Colonic mucosa (tissue), 4 donors: ENCODE results near the gene RASGRF2. TPM values are rescaled to one million over a fixed set of nuclear protein-coding genes. Genes with fewer than 3 reads are reported as not detected.

Source experiments
- DNase-seq: peaks from one replicate; pipeline ENCODE4 v3.0.0-alpha.2; 2020
- H3K27ac ChIP-seq: fragments of 200-600 bp; one replicate; pipeline ENCODE4 v1.8.0; 2021
- H3K27me3 ChIP-seq: fragments of 200-600 bp; one replicate; pipeline ENCODE4 v1.8.0; 2021
- H3K36me3 ChIP-seq: fragments of 200-600 bp; one replicate; pipeline ENCODE4 v1.8.0; 2021
- H3K4me1 ChIP-seq: fragments of 200-600 bp; one replicate; pipeline ENCODE4 v1.8.0; 2021; ENCODE audit warnings: mild to moderate bottlenecking
- H3K4me3 ChIP-seq: fragments of 200-600 bp; one replicate; pipeline ENCODE4 v1.8.0; 2021
- H3K9ac ChIP-seq, 2 donors: one replicate each; pipeline ENCODE4 v1.7.0; 2013; ENCODE audit warnings: control low read depth in 2 of 2, low read depth in 2 of 2, low read length in 2 of 2
- H3K9me3 ChIP-seq: fragments of 200-600 bp; one replicate; pipeline ENCODE4 v1.8.0; 2021
- CTCF ChIP-seq: fragments of 200-600 bp; IDR thresholded peaks from one replicate; pipeline ENCODE4 v1.8.0; 2022; ENCODE audit warnings: antibody characterized with exemption, mild to moderate bottlenecking
- intact Hi-C: fragments of 100-400 bp; cut with DNase I; formaldehyde crosslinking; loops from one replicate; pipeline ENCODE4 v1.14.1; 2022
- total RNA-seq, 2 donors: library from RNA; stranded (reverse); fragmentation: NEBNext Ultra II Directional in 1 of 2; extraction: Animal tissue kit (Norgen Biotek cat#: 25700) in 1 of 2; gene quantifications; one replicate each; pipeline ENCODE4 v1.2.1, GENCODE V29; 2021
- donor health status: healthy.
- donor health status: DM: no; HTN: no; CAD: no.
- donor health status: DM: no; HTN: no; CAD: no.

Gene RASGRF2
- total RNA-seq, 2 donors from 2014 or later: 2.8 to 3.5 TPM

- no peaks in the 10 kb centered on the region for H3K4me1 ChIP-seq
- H3K9me3 ChIP-seq: no peaks in the 10 kb centered on the region
- H3K27me3 ChIP-seq: no peaks in the 10 kb centered on the region
- no peak for TF ChIP-seq CTCF
- no peak overlapping the region for H3K27ac ChIP-seq
- DNase-seq: no peak
- H3K36me3 ChIP-seq: no peaks in the 10 kb centered on the region
- no peak overlapping the region for H3K4me3 ChIP-seq
- H3K9ac ChIP-seq: no peak overlapping the region
- intact Hi-C loops: no loop called here
These were observed 282.8 kb downstream of the RASGRF2 start for GRCh38 chr5:81242906-81243436.

- intact Hi-C loops: no loop called here
- no peak for DNase-seq
- TF ChIP-seq CTCF: no peak
- no peak overlapping the region for H3K27ac ChIP-seq
- no peaks in the 10 kb centered on the region for H3K9me3 ChIP-seq
- H3K27me3 ChIP-seq: no peaks in the 10 kb centered on the region
- H3K9ac ChIP-seq: no peak overlapping the region
- H3K36me3 ChIP-seq: no peaks in the 10 kb centered on the region
- H3K4me3 ChIP-seq: no peak overlapping the region
- no peaks in the 10 kb centered on the region for H3K4me1 ChIP-seq
These were observed 284.3 kb downstream of the RASGRF2 start for GRCh38 chr5:81244451-81244850.

GRCh38 chr5:81245871-81246235, 285.7 kb downstream of the RASGRF2 start:
- no peak overlapping the region for H3K27ac ChIP-seq
- no peaks in the 10 kb centered on the region for H3K9me3 ChIP-seq
- no peak overlapping the region for H3K9ac ChIP-seq
- no peak for DNase-seq
- no peak for TF ChIP-seq CTCF
- H3K36me3 ChIP-seq: no peaks in the 10 kb centered on the region
- intact Hi-C loops: no loop called here
- H3K4me1 ChIP-seq: no peaks in the 10 kb centered on the region
- H3K27me3 ChIP-seq: no peaks in the 10 kb centered on the region
- H3K4me3 ChIP-seq: no peak overlapping the region

GRCh38 chr5:81246697-81247096, 286.5 kb downstream of the RASGRF2 start:
- Histone ChIP-seq H3K4me1 (no peaks in the 10 kb centered on the region), H3K36me3 (no peaks in the 10 kb centered on the region), H3K27ac (no peak overlapping the region), H3K4me3 (no peak overlapping the region), H3K9ac (no peak overlapping the region), H3K9me3 (no peaks in the 10 kb centered on the region), H3K27me3 (no peaks in the 10 kb centered on the region)
- TF ChIP-seq CTCF: no peak
- no peak for DNase-seq
- intact Hi-C loops: no loop called here

- no peak for DNase-seq
- Histone ChIP-seq H3K36me3 (no peaks in the 10 kb centered on the region), H3K4me3 (no peak overlapping the region), H3K27ac (no peak overlapping the region), H3K9me3 (no peaks in the 10 kb centered on the region), H3K9ac (no peak overlapping the region), H3K27me3 (no peaks in the 10 kb centered on the region), H3K4me1 (no peaks in the 10 kb centered on the region)
- TF ChIP-seq CTCF: no peak
- intact Hi-C loops: no loop called here
These were observed 287.3 kb downstream of the RASGRF2 start for GRCh38 chr5:81247441-81247972.
